Liver (tissue), 3 donors: Measurements from ENCODE around the gene ZFP64.

ENCODE experiments used
- ATF3 ChIP-seq: IDR thresholded peaks from 2 replicates; pipeline ENCODE4 v1.6.1; 2016; ENCODE audit warnings: antibody characterized with exemption
- CTCF ChIP-seq: fragments of 150-350 bp; IDR thresholded peaks from 2 replicates; pipeline ENCODE4 v1.5.1; 2017; ENCODE audit warnings: improper control_type of control experiment, low read depth, low read length; ENCODE audit not compliant: missing input control
- FOXA1 ChIP-seq: IDR thresholded peaks from 2 replicates; pipeline ENCODE4 v1.6.1; 2016; ENCODE audit warnings: antibody characterized with exemption
- GABPA ChIP-seq, 2 donors: IDR thresholded peaks in 1 of 2; conservative IDR thresholded peaks in 1 of 2; 2 replicates each; pipeline ENCODE4 v1.6.1; 2016; ENCODE audit warnings: antibody characterized with exemption in 2 of 2, mild to moderate bottlenecking in 1 of 2, moderate library complexity in 1 of 2
- JUND ChIP-seq, 2 donors: IDR thresholded peaks; 2 replicates each; pipeline ENCODE4 v1.6.1; 2016; ENCODE audit warnings: antibody characterized with exemption in 2 of 2
- MAX ChIP-seq: IDR thresholded peaks from 2 replicates; pipeline ENCODE4 v1.6.1; 2016; ENCODE audit warnings: antibody characterized with exemption
- NR2F2 ChIP-seq: IDR thresholded peaks from 2 replicates; pipeline ENCODE4 v1.6.1; 2016; ENCODE audit warnings: antibody characterized with exemption
- RAD21 ChIP-seq, 2 donors: IDR thresholded peaks; 2 replicates each; pipeline ENCODE4 v1.6.1; 2016; ENCODE audit warnings: antibody characterized with exemption in 2 of 2, mild to moderate bottlenecking in 2 of 2
- REST ChIP-seq: IDR thresholded peaks from 2 replicates; pipeline ENCODE4 v1.6.1; 2016; ENCODE audit warnings: antibody characterized with exemption, mild to moderate bottlenecking
- SP1 ChIP-seq: IDR thresholded peaks from 2 replicates; pipeline ENCODE4 v1.6.1; 2018; ENCODE audit warnings: antibody characterized with exemption, mild to moderate bottlenecking
- TAF1 ChIP-seq: conservative IDR thresholded peaks from 2 replicates; pipeline ENCODE4 v1.6.1; 2016; ENCODE audit warnings: antibody characterized with exemption, mild to moderate bottlenecking
- YY1 ChIP-seq: IDR thresholded peaks from 2 replicates; pipeline ENCODE4 v1.6.1; 2016; ENCODE audit warnings: antibody characterized with exemption, mild to moderate bottlenecking
- ZBTB33 ChIP-seq: IDR thresholded peaks from 2 replicates; pipeline ENCODE4 v1.6.1; 2016; ENCODE audit warnings: antibody characterized with exemption
- donor health status: healthy.
- donor health status: healthy.

GRCh38 chr20:52160049-52160570 lies 31.5 kb downstream of the ZFP64 start:
- TF ChIP-seq CTCF: no peak
- TF ChIP-seq SP1: no peak
- TF ChIP-seq YY1: no peak
- TF ChIP-seq NR2F2: no peak
- no peak for TF ChIP-seq GABPA (IDR thresholded peaks at IDR 0.05 in 1 of 2, conservative IDR thresholded peaks at IDR 0.05 in 1 of 2)
- no peak for TF ChIP-seq REST
- TF ChIP-seq FOXA1: no peak
- TF ChIP-seq JUND (IDR thresholded peaks at IDR 0.05): no peak
- TF ChIP-seq TAF1: no peak
- no peak for TF ChIP-seq ATF3
- TF ChIP-seq MAX: no peak
- TF ChIP-seq ZBTB33: no peak
- no peak for TF ChIP-seq RAD21 (IDR thresholded peaks at IDR 0.05)
